AG04449 (cell line): ENCODE measurements around the gene JAK2.

Experiments
- CTCF ChIA-PET: fragments of 350-600 bp; formaldehyde crosslinking; extraction: SDS; loops from one replicate; lab custom pipeline; 2021; ENCODE audit warnings: antibody characterized with exemption; lab: Yijun Ruan, JAX
- POLR2A ChIA-PET: fragments of 400-600, 350-600 bp; formaldehyde crosslinking; extraction: SDS; loops from one replicate; lab custom pipeline; 2020; ENCODE audit warnings: antibody characterized with exemption, inconsistent platforms; lab: Yijun Ruan, JAX
- DNase-seq: peaks from one replicate; pipeline ENCODE4 v3.0.0-alpha.2; 2010; ENCODE audit warnings: low read depth, low spot score
- H3K4me3 ChIP-seq: 2 replicates; pipeline ENCODE4 v1.5.1; 2011; ENCODE audit warnings: low read depth, mild to moderate bottlenecking, control low read depth, low read length
- CTCF ChIP-seq: IDR thresholded peaks from one replicate; pipeline ENCODE4 v1.5.1; 2011; ENCODE audit warnings: mild to moderate bottlenecking, moderate library complexity, low read length, control low read depth, inconsistent platforms; ENCODE audit not compliant: insufficient read depth; ENCODE audit errors: missing control alignments

Gene JAK2

GRCh38 chr9:5110867-5111681 is 126.0 kb downstream of the JAK2 start:
- POLR2A ChIA-PET, result no interaction called here

GRCh38 chr9:5111696-5112095 is 126.6 kb downstream of the JAK2 start:
- DNase-seq, result no peak
- no peak for TF ChIP-seq CTCF
- ChIA-PET CTCF (no interaction called here), POLR2A (no interaction called here)
- no peak overlapping the region for H3K4me3 ChIP-seq

More at GRCh38 chr9:5110867-5111681, 126.0 kb downstream of the JAK2 start:
- H3K4me3 ChIP-seq, result no peak overlapping the region
- no peak for TF ChIP-seq CTCF
- DNase-seq, result no peak
- CTCF ChIA-PET, result no interaction called here

GRCh38 chr9:5112109-5112592 is 127.1 kb downstream of the JAK2 start:
- ChIA-PET CTCF (no interaction called here), POLR2A (no interaction called here)
- DNase-seq, result no peak
- TF ChIP-seq CTCF, result no peak
- H3K4me3 ChIP-seq, result no peak overlapping the region

- H3K4me3 ChIP-seq, result no peak overlapping the region
- ChIA-PET POLR2A (no interaction called here), CTCF (no interaction called here)
- no peak for DNase-seq
- no peak for TF ChIP-seq CTCF
These were observed 127.6 kb downstream of the JAK2 start for GRCh38 chr9:5112646-5113045.

- no peak for DNase-seq
- no peak for TF ChIP-seq CTCF
- POLR2A ChIA-PET, result no interaction called here
- CTCF ChIA-PET, result interaction anchor here (1.1 kb wide), 1 partner anchor 73 kb away, joined by 3 read pairs; no protein-coding TSS in a partner anchor
- H3K4me3 ChIP-seq, result no peak overlapping the region
These were observed 128.5 kb downstream of the JAK2 start for GRCh38 chr9:5113523-5113922.

- ChIA-PET CTCF (interaction anchor here (1.1 kb wide), 1 partner anchor 73 kb away, joined by 3 read pairs; no protein-coding TSS in a partner anchor), POLR2A (no interaction called here)
- no peak overlapping the region for H3K4me3 ChIP-seq
- DNase-seq, result no peak
- TF ChIP-seq CTCF, result no peak
These were observed 129.1 kb downstream of the JAK2 start for GRCh38 chr9:5113994-5114748.
